Aorta (tissue), 5 donors: ENCODE data around the gene PIK3R5. TPM values are rescaled to one million over a fixed set of nuclear protein-coding genes. Genes with fewer than 3 reads are reported as not detected.

Experiments used
- ATAC-seq: fragments of 200-7000 bp; cut with Tn5 transposase; one replicate; pipeline ENCODE4 v1.9.1; 2022; ENCODE audit warnings: moderate library complexity; ENCODE audit not compliant: low FRiP score
- DNase-seq, 2 donors: peaks; one replicate each; pipeline ENCODE4 v3.0.0-alpha.2; 2020
- H3K27ac ChIP-seq, 2 donors: one replicate each; pipeline ENCODE4 v1.5.1; 2013; ENCODE audit warnings: low read length in 2 of 2, mild to moderate bottlenecking in 2 of 2, moderate library complexity in 2 of 2, control low read depth in 1 of 2, inconsistent platforms in 1 of 2, low read depth in 1 of 2
- H3K27me3 ChIP-seq, 2 donors: one replicate each; pipeline ENCODE4 v1.6.1; 2013; ENCODE audit warnings: control low read depth in 1 of 2, low read length in 1 of 2, mild to moderate bottlenecking in 1 of 2, moderate library complexity in 1 of 2; ENCODE audit not compliant: insufficient read depth in 2 of 2, control insufficient read depth in 1 of 2
- H3K36me3 ChIP-seq, 2 donors: one replicate each; pipeline ENCODE4 v1.6.1; 2013; ENCODE audit warnings: control low read depth in 1 of 2, low read length in 1 of 2, mild to moderate bottlenecking in 1 of 2; ENCODE audit not compliant: insufficient read depth in 2 of 2, control insufficient read depth in 1 of 2
- H3K4me1 ChIP-seq, 2 donors: one replicate each; pipeline ENCODE4 v1.6.1; 2013; ENCODE audit warnings: low read length in 2 of 2, control low read depth in 1 of 2, mild to moderate bottlenecking in 1 of 2, moderate library complexity in 1 of 2; ENCODE audit not compliant: insufficient read depth in 2 of 2, control insufficient read depth in 1 of 2
- H3K4me3 ChIP-seq, 2 donors: one replicate each; pipeline ENCODE4 v1.5.1; 2013; ENCODE audit warnings: low read length in 2 of 2, control low read depth in 1 of 2, mild to moderate bottlenecking in 1 of 2
- H3K9me3 ChIP-seq: one replicate; pipeline ENCODE4 v1.6.1; 2013; ENCODE audit warnings: mild to moderate bottlenecking, low read length; ENCODE audit not compliant: control insufficient read depth
- WGBS, 2 donors: extraction: QIAGEN DNeasy Blood & Tissue Kit; methylation state at CpG; one replicate each; pipeline ENCODE4 v1.1.7; 2013; 5-methylcytosine and 5-hydroxymethylcytosine counted together
- intact Hi-C, 2 donors: fragments of 100-400 bp; cut with DNase I; formaldehyde crosslinking; loops; one replicate each; pipeline versions ENCODE4 v1.14.2 to v1.15.0; 2022
- polyA plus RNA-seq, 2 donors: library from polyadenylated mRNA; stranded (reverse); fragments of 200-250 nt; gene quantifications; one replicate each; pipeline ENCODE4 v1.2.3, GENCODE V29; 2013
- total RNA-seq, 2 donors: library from RNA; stranded (reverse); fragmentation: NEBNext Ultra II Directional; extraction: Animal tissue kit (Norgen Biotek cat#: 25700); gene quantifications; one replicate each; pipeline ENCODE4 v1.2.1, GENCODE V29; 2021
- donor health status: healthy with polysubstance abuse.
- donor health status: Bipolar disorder and iron deficiency.
- donor health status: DM: no; HTN: no; CAD: no.
- donor health status: DM: no; HTN: no; CAD: no.
- donor health status: DM: yes; HTN: yes; CAD: no.

PIK3R5 gene
- total and polyA plus RNA-seq, 4 donors, result 1.4 to 18.5 (median 13.4) TPM

- Histone ChIP-seq H3K27ac (no peak overlapping the region), H3K36me3 (no peaks in the 10 kb centered on the region), H3K4me1 (no peaks in the 10 kb centered on the region), H3K9me3 (no peaks in the 10 kb centered on the region), H3K4me3 (peak overlapping the region; percentile 64 to 66), H3K27me3 (no peaks in the 10 kb centered on the region)
- 1% methylated on average over 66 to 90 of the region's 90 CpGs for WGBS, 2 donors
- peak in 1 of 2 donors; percentile 85 for DNase-seq
- intact Hi-C loops, result loop anchor here in 1 of 2 donors (5.0 kb wide), 1 partner anchor 174 kb away; no protein-coding TSS in a partner anchor
- ATAC-seq, result no peak
These were observed 38.0 kb upstream of the PIK3R5 start for GRCh38 chr17:9003355-9004131.

- peak; percentile 59 to 86 for DNase-seq
- H3K36me3 ChIP-seq, result no peaks in the 10 kb centered on the region
- no peak overlapping the region for H3K27ac ChIP-seq
- peak overlapping the region; percentile 64 to 66 for H3K4me3 ChIP-seq
- 5 to 6% methylated on average over 49 to 69 of the region's 69 CpGs for WGBS, 2 donors
- ATAC-seq, result peak; percentile 62
- H3K27me3 ChIP-seq, result no peaks in the 10 kb centered on the region
- H3K9me3 ChIP-seq, result no peaks in the 10 kb centered on the region
- no peaks in the 10 kb centered on the region for H3K4me1 ChIP-seq
- intact Hi-C loops, result loop anchor here in 1 of 2 donors (5.0 kb wide), 1 partner anchor 175 kb away; no protein-coding TSS in a partner anchor
These were observed 37.3 kb upstream of the PIK3R5 start for GRCh38 chr17:9002606-9003354.

- intact Hi-C loops, result loop anchor here in 1 of 2 donors (5.0 kb wide), 1 partner anchor 175 kb away; no protein-coding TSS in a partner anchor
- 76 to 79% methylated on average over 15 of the region's 15 CpGs for WGBS, 2 donors
- no peak for ATAC-seq
- no peak overlapping the region for H3K27ac ChIP-seq
- no peak overlapping the region for H3K4me3 ChIP-seq
- DNase-seq, result no peak
- H3K4me1 ChIP-seq, result no peaks in the 10 kb centered on the region
- H3K36me3 ChIP-seq, result no peaks in the 10 kb centered on the region
- H3K27me3 ChIP-seq, result no peaks in the 10 kb centered on the region
- H3K9me3 ChIP-seq, result no peaks in the 10 kb centered on the region
These were observed 36.7 kb upstream of the PIK3R5 start for GRCh38 chr17:9002227-9002605.

- ATAC-seq (no peak), DNase-seq (no peak)
- no peaks in the 10 kb centered on the region for H3K36me3 ChIP-seq
- 88 to 92% methylated on average over 3 of the region's 3 CpGs for WGBS, 2 donors
- no peak overlapping the region for H3K27ac ChIP-seq
- H3K27me3 ChIP-seq, result no peaks in the 10 kb centered on the region
- H3K4me3 ChIP-seq, result no peak overlapping the region
- no peaks in the 10 kb centered on the region for H3K9me3 ChIP-seq
- intact Hi-C loops, result loop anchor here in 1 of 2 donors (5.0 kb wide), 1 partner anchor 176 kb away; no protein-coding TSS in a partner anchor
- no peaks in the 10 kb centered on the region for H3K4me1 ChIP-seq
These were observed 36.1 kb upstream of the PIK3R5 start for GRCh38 chr17:9001559-9001958.

- Histone ChIP-seq H3K4me1 (no peaks in the 10 kb centered on the region), H3K27ac (no peak overlapping the region), H3K36me3 (no peaks in the 10 kb centered on the region), H3K4me3 (no peak overlapping the region), H3K9me3 (no peaks in the 10 kb centered on the region), H3K27me3 (no peaks in the 10 kb centered on the region)
- 9 to 14% methylated on average over 9 of the region's 9 CpGs for WGBS, 2 donors
- DNase-seq (peak; percentile 74 to 85), ATAC-seq (no peak)
- intact Hi-C loops, result loop anchor here in 1 of 2 donors (5.0 kb wide), 1 partner anchor 294 kb away; no protein-coding TSS in a partner anchor
These were observed 32.6 kb upstream of the PIK3R5 start for GRCh38 chr17:8997994-8998628.

GRCh38 chr17:8995711-8996110 lies 30.2 kb upstream of the PIK3R5 start:
- WGBS, 2 donors, result 91 to 92% methylated on average over 7 of the region's 7 CpGs
- H3K27ac ChIP-seq, result no peak overlapping the region
- H3K4me3 ChIP-seq, result no peak overlapping the region
- no peaks in the 10 kb centered on the region for H3K4me1 ChIP-seq
- H3K9me3 ChIP-seq, result no peaks in the 10 kb centered on the region
- H3K36me3 ChIP-seq, result no peaks in the 10 kb centered on the region
- ATAC-seq (no peak), DNase-seq (no peak)
- intact Hi-C loops, result loop anchor here (2.0 to 5.0 kb wide), 2 partner anchors 297 to 527 kb away; no protein-coding TSS in a partner anchor
- no peaks in the 10 kb centered on the region for H3K27me3 ChIP-seq

- no peaks in the 10 kb centered on the region for H3K36me3 ChIP-seq
- peak; percentile 80 to 94 for DNase-seq
- intact Hi-C loops, result loop anchor here (2.0 to 5.0 kb wide), 3 partner anchors 298 to 528 kb away; no protein-coding TSS in a partner anchor
- H3K9me3 ChIP-seq, result no peaks in the 10 kb centered on the region
- no peak overlapping the region for H3K27ac ChIP-seq
- 54 to 76% methylated on average over 7 of the region's 7 CpGs for WGBS, 2 donors
- no peaks in the 10 kb centered on the region for H3K27me3 ChIP-seq
- no peak overlapping the region for H3K4me3 ChIP-seq
- H3K4me1 ChIP-seq, result no peaks in the 10 kb centered on the region
- ATAC-seq, result peak; percentile 80
These were observed 28.8 kb upstream of the PIK3R5 start for GRCh38 chr17:8994319-8994718.

- intact Hi-C loops, result loop anchor here (5.0 kb wide), 2 partner anchors 301 to 531 kb away; no protein-coding TSS in a partner anchor
- DNase-seq (peak; percentile 80 to 85), ATAC-seq (peak; percentile 74)
- Histone ChIP-seq H3K4me1 (no peaks in the 10 kb centered on the region), H3K36me3 (no peaks in the 10 kb centered on the region), H3K27me3 (no peaks in the 10 kb centered on the region), H3K9me3 (no peaks in the 10 kb centered on the region), H3K27ac (no peak overlapping the region), H3K4me3 (no peak overlapping the region)
- 54 to 58% methylated on average over 10 of the region's 10 CpGs for WGBS, 2 donors
These were observed 26.2 kb upstream of the PIK3R5 start for GRCh38 chr17:8991514-8992285.
